ENCODE measurements around the gene KNL1.

GRCh38 chr15:40630313-40630712 lies 36.3 kb downstream of the KNL1 start:
- TF ChIP-seq CTCF (IDR thresholded peaks at IDR 0.05) (no peak), ZFX (IDR thresholded peaks at IDR 0.05; ENCODE audit: borderline replicate concordance) (no peak)
